Loucy (cell line): ENCODE data around the gene SLCO4A1.

ENCODE experiments used
- CTCF ChIP-seq: fragments of 200-600 bp; sonication (generic); conservative IDR thresholded peaks from 2 replicates; pipeline ENCODE4 v1.5.1; 2014; ENCODE audit warnings: mild to moderate bottlenecking, antibody characterized with exemption, low read length
- EZH2phosphoT487 ChIP-seq: fragments of 200-600 bp; IDR thresholded peaks from 2 replicates; pipeline ENCODE4 v1.6.1; 2018; ENCODE audit warnings: antibody characterized with exemption, mild to moderate bottlenecking, moderate library complexity, borderline replicate concordance

GRCh38 chr20:62642051-62642665 is at the start of gene SLCO4A1:
- no peak for TF ChIP-seq CTCF
- no peak for TF ChIP-seq EZH2phosphoT487
